Osteoblast (primary cell): ENCODE measurements around the gene TP53BP1. TPM values are rescaled to one million over a fixed set of nuclear protein-coding genes. Genes with fewer than 3 reads are reported as not detected.

Source experiments
- DNase-seq: peaks from one replicate; pipeline ENCODE4 v3.0.0; 2011; ENCODE audit warnings: low spot score, mixed read lengths; ENCODE audit not compliant: insufficient read length; ENCODE audit errors: missing footprints
- H2AFZ ChIP-seq: 2 replicates; pipeline ENCODE4 v1.6.0; 2011; ENCODE audit warnings: mild to moderate bottlenecking, low read length
- H3K27ac ChIP-seq: 2 replicates; pipeline ENCODE4 v1.5.1; 2011; ENCODE audit warnings: mild to moderate bottlenecking, low read depth, low read length, moderate library complexity
- H3K27me3 ChIP-seq: 2 replicates; pipeline ENCODE4 v1.6.0; 2012; ENCODE audit warnings: mild to moderate bottlenecking, control low read depth, inconsistent platforms, low read length, moderate library complexity; ENCODE audit not compliant: insufficient read depth
- H3K36me3 ChIP-seq: 2 replicates; pipeline ENCODE4 v1.5.1; 2011; ENCODE audit warnings: mild to moderate bottlenecking, low read length, control low read depth, moderate library complexity; ENCODE audit not compliant: insufficient read depth
- H3K4me1 ChIP-seq: 2 replicates; pipeline ENCODE4 v1.5.1; 2011; ENCODE audit warnings: mild to moderate bottlenecking, low read length, control low read depth, moderate library complexity; ENCODE audit not compliant: insufficient read depth
- H3K4me2 ChIP-seq: 2 replicates; pipeline ENCODE4 v1.6.0; 2011; ENCODE audit warnings: mild to moderate bottlenecking, low read length; ENCODE audit not compliant: insufficient read depth
- H3K4me3 ChIP-seq: fragments of 200-600 bp; sonication (generic); 3 replicates; pipeline ENCODE4 v1.5.1; 2012; ENCODE audit warnings: mild to moderate bottlenecking, low read length, inconsistent platforms; ENCODE audit not compliant: insufficient read depth
- H3K79me2 ChIP-seq: 2 replicates; pipeline ENCODE4 v1.6.0; 2012; ENCODE audit warnings: mild to moderate bottlenecking, low read length, control low read depth, inconsistent platforms; ENCODE audit not compliant: insufficient read depth
- H3K9me3 ChIP-seq: 2 replicates; pipeline ENCODE4 v1.5.1; 2011; ENCODE audit warnings: low read depth, low read length, control low read depth
- H4K20me1 ChIP-seq: 2 replicates; pipeline ENCODE4 v1.6.0; 2012; ENCODE audit warnings: mild to moderate bottlenecking, low read length, control low read depth; ENCODE audit not compliant: insufficient read depth
- CTCF ChIP-seq: IDR thresholded peaks from 2 replicates; pipeline ENCODE4 v1.5.1; 2011; ENCODE audit warnings: mild to moderate bottlenecking, low read depth, low read length, moderate library complexity; ENCODE audit errors: extremely low read depth
- total RNA-seq: library from RNA; depleted of rRNA; stranded (reverse); fragments of >200 nt; gene quantifications from 2 replicates; pipeline ENCODE4 v1.2.3, GENCODE V29; 2012

The TP53BP1 gene
- total RNA-seq, 1 donor: 88.7 TPM

DNA sequence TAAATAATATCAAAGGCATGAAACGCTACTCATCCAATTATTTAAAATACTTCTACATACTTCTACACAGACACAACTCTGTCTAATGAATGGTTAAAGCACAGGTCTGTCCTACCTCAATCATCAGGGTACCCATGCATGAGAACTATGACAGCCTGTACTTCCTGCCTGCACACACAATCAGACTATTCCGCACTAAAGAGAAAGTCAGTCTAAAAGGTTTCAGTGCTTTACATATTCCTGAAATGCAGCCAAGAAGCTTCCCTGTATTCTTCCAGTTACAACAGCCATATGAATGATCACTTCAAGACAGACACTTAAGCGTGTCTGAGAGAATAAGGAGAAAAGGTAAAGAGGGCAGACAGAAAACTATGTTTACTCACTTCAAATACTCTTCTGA, 63.3 kb downstream of the TP53BP1 start:
- Histone ChIP-seq H3K36me3 (peaks cover 63% of the 10 kb centered on the region), H2AFZ (no peak overlapping the region), H3K27me3 (no peaks in the 10 kb centered on the region), H3K4me3 (no peak overlapping the region), H3K9me3 (no peaks in the 10 kb centered on the region), H4K20me1 (peaks cover 4% of the 10 kb centered on the region), H3K4me2 (no peak overlapping the region), H3K4me1 (peaks cover 5% of the 10 kb centered on the region), H3K79me2 (no peaks in the 10 kb centered on the region), H3K27ac (no peak overlapping the region)
- TF ChIP-seq CTCF: no peak
- DNase-seq: no peak

GRCh38 chr15:43423793-43424192, 69.2 kb downstream of the TP53BP1 start:
- H3K9me3 ChIP-seq: no peaks in the 10 kb centered on the region
- no peaks in the 10 kb centered on the region for H3K4me1 ChIP-seq
- no peak overlapping the region for H3K4me3 ChIP-seq
- DNase-seq: no peak
- no peaks in the 10 kb centered on the region for H3K79me2 ChIP-seq
- no peak overlapping the region for H3K27ac ChIP-seq
- no peak overlapping the region for H3K4me2 ChIP-seq
- no peak for TF ChIP-seq CTCF
- no peaks in the 10 kb centered on the region for H3K27me3 ChIP-seq
- H4K20me1 ChIP-seq: peaks cover 11% of the 10 kb centered on the region
- H2AFZ ChIP-seq: no peak overlapping the region
- H3K36me3 ChIP-seq: peaks cover 63% of the 10 kb centered on the region

DNA sequence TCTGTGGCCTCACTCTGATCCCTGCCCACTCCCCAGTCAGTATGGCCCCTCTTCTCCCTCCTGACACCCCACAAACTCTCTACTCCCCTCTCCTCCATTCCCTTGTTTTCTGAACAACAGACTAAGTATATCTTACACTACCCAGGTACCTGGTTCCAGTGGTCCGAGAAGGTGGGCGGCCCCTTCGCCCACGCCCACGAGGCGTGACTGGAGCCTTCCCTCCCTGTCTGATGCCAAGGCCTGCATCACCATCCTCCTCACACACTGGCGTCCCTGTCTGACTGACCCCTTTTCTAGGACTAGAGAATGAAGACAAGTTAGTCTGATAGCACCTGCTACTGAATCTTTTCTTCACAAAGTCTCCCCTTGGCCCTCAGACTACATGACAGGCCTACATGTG, 72.1 kb downstream of the TP53BP1 start:
- H3K36me3 ChIP-seq: peaks cover 66% of the 10 kb centered on the region
- DNase-seq: no peak
- H3K4me3 ChIP-seq: no peak overlapping the region
- H3K79me2 ChIP-seq: no peaks in the 10 kb centered on the region
- no peak overlapping the region for H3K27ac ChIP-seq
- no peaks in the 10 kb centered on the region for H3K4me1 ChIP-seq
- H4K20me1 ChIP-seq: peaks cover 7% of the 10 kb centered on the region
- H2AFZ ChIP-seq: no peak overlapping the region
- H3K27me3 ChIP-seq: no peaks in the 10 kb centered on the region
- no peaks in the 10 kb centered on the region for H3K9me3 ChIP-seq
- TF ChIP-seq CTCF: no peak
- no peak overlapping the region for H3K4me2 ChIP-seq

GRCh38 chr15:43420435-43420834, 72.5 kb downstream of the TP53BP1 start:
- Histone ChIP-seq H3K4me1 (no peaks in the 10 kb centered on the region), H3K4me2 (no peak overlapping the region), H4K20me1 (peaks cover 7% of the 10 kb centered on the region), H3K27me3 (no peaks in the 10 kb centered on the region), H3K79me2 (no peaks in the 10 kb centered on the region), H3K27ac (no peak overlapping the region), H3K36me3 (peaks cover 69% of the 10 kb centered on the region), H3K4me3 (no peak overlapping the region), H3K9me3 (no peaks in the 10 kb centered on the region), H2AFZ (no peak overlapping the region)
- DNase-seq: no peak
- no peak for TF ChIP-seq CTCF
